GM19193 (cell line): ENCODE results near the gene SLC6A15.

ENCODE experiments used
- POLR2A ChIP-seq: IDR thresholded peaks from 4 replicates; pipeline ENCODE4 v1.6.1; 2011; ENCODE audit not compliant: insufficient read depth, insufficient read length; ENCODE audit errors: extremely low read depth

The SLC6A15 gene

DNA sequence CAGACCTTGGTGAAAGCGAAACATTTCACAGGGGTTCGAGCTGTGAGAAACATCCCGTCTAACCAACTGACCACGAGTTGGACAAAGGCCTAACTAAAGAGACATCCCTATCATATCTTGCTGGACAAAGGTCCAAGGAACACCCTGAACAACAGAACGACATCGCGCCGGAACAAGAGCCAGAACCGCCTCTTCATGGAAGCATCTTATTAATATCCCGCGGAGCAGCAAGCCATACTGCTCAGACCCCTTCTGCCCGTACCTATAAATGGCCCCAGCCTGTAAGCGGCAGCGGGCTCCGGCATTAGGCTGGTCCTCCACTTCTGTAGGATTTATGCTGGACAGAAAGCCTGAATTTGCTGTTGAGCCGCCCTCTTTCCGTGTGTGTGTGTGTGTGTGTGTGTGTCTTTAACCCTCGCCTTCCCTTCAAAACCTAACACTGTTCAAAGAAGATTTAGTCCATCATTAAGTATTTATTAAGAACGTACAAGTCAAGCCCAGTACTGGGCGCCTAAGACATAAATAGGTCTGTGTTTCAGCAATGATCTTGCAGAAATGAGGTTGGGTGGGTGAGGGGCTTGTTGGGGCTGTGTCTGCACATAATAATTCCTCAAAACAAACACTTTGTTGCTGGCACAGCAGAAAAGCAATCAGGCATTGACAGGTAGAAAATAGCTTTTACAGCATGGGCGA, 1.9 kb downstream of the SLC6A15 start:
- TF ChIP-seq POLR2A = no peak

DNA sequence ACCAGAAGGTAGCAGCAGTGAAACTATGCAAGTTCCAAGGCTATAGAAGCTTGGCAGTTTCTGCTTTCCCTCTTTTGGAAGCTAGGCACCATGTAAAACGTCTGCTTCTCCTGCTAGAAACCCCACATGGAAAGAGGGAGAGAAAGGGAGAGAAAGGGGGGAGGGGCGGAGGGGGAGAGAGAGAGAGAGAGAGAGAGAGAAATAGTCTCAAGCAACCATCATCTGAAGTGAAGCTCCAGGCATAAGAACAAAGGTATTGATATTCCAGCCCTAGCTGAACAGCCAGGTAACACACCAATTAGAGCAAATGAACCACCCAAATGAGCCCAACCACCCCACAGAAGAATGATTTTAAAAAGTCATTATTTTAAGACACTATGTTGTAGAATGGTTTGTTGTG, 8.5 kb downstream of the SLC6A15 start:
- no peak for TF ChIP-seq POLR2A

- no peak for TF ChIP-seq POLR2A
These were observed 21.3 kb downstream of the SLC6A15 start for GRCh38 chr12:84891106-84891838.

- no peak for TF ChIP-seq POLR2A
These were observed 22.8 kb downstream of the SLC6A15 start for GRCh38 chr12:84889818-84890217.

GRCh38 chr12:84888861-84889260, 23.7 kb downstream of the SLC6A15 start:
- no peak for TF ChIP-seq POLR2A

DNA sequence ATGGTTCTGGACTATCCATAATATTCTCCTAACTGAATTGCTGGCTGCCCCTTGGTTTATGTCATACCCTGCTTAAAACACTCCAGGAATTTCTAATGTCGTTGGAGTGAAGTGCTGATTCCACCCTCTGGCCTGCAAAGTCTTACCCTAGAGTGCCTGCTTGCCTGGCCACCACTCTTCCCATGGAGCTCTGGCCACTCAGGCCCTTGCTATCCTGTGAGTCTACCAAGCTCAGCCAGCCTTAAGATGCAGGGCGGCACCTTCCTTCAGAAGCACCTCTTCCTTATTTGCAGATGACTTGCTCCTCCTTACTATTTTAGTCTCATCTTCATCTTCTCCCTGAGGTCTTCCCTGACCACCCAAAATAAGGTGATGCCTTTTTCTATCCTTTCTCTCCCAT, 35.3 kb downstream of the SLC6A15 start:
- no peak for TF ChIP-seq POLR2A

GRCh38 chr12:84875241-84875640, 37.4 kb downstream of the SLC6A15 start:
- TF ChIP-seq POLR2A = no peak

- no peak for TF ChIP-seq POLR2A
These were observed 37.8 kb downstream of the SLC6A15 start for GRCh38 chr12:84874825-84875139.

DNA sequence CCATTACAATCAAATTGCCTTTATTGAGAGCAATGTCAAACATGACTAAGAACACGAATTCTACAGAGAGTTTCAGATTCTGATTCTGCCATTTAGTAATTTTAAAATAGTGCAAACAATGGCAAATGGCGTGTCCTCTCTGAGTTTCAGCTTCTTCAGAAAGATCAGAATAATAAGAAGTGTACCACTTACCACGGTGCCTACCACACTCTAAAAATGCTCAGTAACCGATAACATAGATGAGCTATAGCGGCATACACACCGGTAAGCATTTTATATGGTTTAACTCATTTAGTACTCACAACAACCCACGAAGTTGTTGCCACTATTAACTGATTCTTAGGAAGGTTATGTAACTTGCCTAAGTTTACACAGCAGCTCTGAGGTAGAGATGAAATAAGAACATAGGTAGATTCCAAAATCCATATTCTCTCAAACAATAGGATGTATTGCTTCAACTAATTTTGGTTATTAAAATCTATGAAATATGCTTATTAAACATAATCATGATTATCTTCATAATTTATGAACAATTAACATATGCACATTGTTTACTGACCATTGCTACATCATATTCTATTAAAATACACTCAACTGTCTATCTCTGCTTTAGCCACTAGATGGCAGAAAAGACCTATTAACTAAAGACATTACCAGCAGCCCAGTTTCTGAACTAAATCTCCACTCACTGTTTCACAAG, 38.3 kb downstream of the SLC6A15 start:
- TF ChIP-seq POLR2A = no peak

DNA sequence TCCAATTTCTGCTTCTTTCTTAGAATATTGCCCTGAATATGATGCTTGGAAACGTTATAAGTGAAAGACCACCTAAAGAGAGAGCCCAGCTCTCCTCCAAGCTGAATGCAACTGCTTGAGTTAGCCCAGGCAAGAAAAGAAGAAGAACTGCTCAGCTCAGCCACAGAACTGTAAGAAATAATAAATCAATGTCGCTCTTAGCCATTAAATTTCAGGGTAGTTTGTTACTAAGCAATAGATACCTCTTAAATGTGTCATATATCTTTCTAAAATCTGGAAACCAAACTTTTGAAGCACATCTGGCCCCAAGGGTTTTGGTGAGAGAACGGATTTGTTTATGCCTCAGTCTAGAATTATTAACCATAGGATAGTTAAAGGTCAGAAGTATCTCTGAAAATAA, 50.4 kb downstream of the SLC6A15 start:
- no peak for TF ChIP-seq POLR2A

DNA sequence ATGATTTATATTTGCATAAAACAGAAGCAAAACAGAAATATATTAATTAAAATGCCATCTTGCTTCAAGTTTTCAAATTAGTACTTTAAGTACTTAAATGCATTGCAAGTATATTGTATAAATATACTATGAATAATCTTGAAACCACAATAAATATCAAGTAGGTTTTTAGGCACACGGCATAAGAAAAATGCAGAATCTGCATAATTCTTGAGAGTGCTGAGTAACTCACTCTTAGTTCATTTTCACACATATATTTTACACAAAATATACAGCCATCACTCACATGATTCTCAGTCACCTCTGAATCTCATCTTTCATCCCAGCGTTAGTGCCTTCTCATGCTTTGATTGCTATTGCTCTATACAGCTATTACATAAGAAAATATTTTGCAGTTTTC, 51.9 kb downstream of the SLC6A15 start:
- TF ChIP-seq POLR2A = no peak

DNA sequence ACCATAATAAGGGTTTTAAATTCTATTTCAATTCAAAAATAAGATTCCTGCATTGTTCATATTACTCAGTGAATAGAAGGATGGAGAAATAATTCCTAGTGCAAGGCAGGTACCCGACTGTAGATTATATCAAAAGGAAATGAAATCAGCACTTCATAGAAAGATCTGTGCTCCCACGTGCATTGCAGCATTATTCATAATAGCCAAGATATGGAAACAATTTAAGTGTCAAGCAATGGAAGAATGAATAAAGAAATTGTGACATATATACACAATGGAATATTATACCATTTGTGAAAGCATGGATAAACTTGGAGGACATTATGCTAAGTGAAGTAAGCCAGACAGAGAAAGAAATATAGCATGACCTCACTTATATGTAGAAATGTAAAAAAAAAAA, 53.8 kb downstream of the SLC6A15 start:
- no peak for TF ChIP-seq POLR2A

GRCh38 chr12:84857525-84858208, 54.9 kb downstream of the SLC6A15 start:
- no peak for TF ChIP-seq POLR2A

- TF ChIP-seq POLR2A = no peak
These were observed 56.3 kb downstream of the SLC6A15 start for GRCh38 chr12:84856156-84856900.

- TF ChIP-seq POLR2A = no peak
These were observed 68.9 kb downstream of the SLC6A15 start for GRCh38 chr12:84843593-84844144.

- no peak for TF ChIP-seq POLR2A
These were observed 70.1 kb downstream of the SLC6A15 start for GRCh38 chr12:84842406-84843013.
